ENCODE measurements around the gene CENPM.

Gene CENPM

DNA sequence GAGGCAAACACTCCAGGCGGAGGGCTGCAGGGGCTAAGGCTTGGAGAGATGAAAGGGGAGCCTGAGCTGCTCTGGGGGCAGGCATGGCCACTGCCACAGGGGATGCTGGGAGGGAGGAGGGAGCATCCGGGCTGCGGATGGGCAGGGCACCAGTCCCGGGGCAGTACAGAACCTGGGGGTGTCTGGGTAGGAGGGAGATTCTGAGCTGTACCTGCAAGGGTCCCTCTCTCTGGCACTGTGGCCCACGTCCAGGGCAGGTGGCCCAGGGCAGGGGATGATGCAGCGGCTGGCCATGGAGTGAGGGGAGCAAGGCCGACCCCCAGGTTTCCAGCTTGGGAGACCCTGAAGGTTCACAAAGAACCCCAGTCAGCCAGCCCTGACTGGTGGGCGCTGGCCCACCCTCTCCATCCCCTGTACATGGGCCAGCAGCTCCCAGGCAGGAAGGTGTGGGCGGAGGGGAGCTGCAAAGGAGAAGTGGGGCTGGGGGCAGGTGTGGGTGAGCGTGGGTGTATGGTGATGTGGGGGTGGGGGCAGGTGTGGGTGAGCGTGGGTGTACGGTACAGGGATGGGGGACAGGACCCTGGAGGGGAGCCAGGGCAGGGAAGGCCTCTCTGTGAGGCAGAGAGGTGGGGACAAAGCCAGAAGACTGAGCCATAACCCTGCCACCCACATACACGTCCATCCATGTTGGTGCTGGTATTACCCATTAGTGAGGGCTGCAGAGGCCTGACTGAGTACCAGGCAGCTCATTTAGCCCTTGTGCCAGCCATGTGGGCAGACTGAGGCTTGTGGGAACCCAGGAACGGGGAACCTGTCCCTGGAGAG is 18.1 kb downstream of the CENPM start:
- no peak for DNase-seq

DNA sequence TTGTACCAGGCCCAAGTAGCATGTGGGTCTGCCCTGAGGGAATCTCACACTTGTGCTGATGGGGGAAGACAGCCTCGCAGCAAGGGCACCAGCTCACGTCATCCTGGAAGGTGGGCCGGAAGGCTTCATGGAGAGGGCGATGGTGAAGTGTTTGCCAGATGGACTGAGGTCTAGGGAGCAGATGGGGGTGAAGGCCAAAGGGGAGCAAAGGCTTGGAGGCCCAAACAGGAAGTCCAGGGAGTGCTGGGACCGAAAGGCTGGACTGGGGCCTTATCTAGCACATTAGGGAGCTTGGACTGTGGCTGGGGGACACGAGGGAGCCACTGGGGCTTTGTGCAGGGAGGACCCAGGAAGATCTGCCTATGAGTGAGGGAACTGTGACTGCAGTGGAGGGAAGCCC is 19.1 kb downstream of the CENPM start:
- no peak for DNase-seq

DNA sequence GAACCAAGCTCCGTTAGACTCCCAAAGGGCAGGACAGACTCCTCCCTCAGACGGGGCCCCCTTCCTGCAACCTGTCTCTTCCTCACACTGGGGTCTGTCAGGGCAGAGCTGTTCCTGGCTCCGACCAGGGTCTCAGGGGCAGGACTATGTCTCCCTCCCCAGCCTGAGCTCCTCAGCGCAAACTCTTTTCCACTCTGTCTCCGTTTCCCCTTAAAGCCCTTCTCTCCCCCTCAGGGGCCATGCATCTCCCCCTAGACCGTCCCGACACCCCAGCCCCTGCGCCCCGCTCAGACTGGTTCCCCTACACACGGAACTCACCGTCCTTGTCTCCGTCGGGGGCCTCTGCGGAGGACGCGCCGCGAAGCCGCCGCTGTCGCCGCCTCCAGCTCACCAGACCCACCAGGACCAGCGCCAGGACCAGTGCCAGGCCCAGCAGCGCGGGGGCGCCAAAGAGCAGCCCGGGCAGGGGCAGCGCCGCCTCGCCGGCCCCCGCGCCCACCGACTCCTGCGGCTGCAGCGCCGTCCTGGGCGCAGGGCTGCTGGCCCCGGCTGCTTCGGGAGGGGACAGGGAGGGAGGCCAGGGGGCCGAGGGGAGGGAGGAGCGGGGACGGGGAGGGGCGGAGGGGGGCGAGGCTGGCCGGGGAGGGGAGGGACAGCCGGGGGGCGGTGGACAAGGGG is 21.0 kb downstream of the CENPM start:
- DNase-seq: no peak

DNA sequence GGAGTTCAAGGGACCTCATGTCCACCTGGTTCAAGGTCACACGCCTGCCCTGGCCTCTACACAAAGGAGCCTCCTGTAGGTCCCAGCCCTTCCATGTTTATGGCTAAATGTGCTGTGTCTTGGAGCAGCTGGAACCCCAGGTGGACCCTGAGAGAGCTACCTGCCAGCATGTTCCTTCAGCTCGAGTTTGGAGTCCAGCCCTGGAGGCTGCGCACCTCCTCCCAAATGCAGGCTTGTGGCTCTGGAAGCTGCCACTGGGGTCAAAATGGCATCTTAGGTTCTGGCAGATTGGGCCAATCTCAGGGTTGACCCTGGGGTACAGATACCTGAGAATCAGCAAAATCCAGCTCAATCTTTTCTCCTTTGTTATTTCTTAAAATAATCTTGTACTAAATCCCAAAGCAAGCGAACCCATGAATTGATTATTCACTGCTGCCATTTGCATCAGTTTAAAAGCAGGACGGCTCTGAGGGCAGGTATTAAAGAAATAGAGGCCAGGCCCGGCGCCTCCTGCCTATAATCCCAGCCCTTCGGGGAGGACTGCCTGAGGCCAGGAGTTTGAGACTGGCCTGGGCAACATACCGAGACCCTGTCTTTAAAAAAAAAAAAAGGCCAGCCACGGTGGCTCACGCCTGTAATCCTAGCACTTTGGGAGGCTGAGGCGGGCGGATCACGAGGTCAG is 23.2 kb downstream of the CENPM start:
- DNase-seq: no peak

DNA sequence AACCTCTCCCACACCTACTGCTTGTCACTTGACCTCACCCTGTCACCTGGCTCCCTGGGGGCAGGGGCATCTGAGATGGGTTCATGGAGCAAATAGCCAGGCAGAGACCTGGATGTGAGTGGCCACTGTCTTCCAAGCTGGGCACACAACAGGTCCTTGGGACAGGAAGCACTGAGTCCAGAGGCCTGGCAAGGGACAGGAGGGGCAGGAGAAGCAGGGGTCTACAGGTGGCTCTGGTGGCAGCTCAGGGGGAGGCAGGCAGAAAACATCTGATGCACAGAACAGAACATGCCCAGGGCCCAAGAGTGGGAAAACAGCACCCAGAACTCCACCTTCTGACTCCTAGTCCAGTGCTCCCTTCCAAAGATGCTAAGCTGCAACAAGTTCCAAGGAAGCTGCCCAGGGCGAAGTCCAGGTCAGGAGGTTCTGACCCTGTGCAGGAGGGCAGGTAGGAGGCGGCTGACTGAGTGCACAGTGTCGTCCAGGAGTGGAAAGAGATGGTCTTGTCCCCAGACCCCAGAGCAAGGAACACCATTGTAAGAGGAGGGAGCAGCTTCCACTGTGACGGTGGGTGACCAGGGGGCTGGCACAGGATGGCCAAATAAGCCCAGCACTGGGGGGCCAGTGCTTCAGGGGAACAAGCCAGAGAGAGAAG is 23.9 kb downstream of the CENPM start:
- DNase-seq: no peak

DNA sequence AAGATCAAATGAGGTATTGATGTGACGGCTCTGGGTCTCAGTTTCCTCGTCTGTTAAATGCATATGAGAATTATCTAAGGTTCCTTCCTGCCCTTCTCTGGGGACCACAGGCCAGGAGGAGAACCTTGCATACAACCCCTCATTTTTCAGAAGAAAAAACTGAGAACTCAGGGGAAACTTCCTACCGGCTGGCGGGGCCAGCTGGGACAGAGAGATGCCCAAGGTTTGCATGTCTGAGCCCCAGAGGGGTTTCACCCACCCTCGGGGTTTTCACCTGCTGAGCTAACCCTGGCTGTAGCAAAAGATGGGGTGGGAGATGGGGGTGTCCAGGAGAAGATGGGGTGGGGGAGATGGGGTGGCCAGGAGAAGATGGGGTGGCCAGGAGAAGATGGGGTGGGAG is 24.6 kb downstream of the CENPM start:
- DNase-seq: no peak

DNA sequence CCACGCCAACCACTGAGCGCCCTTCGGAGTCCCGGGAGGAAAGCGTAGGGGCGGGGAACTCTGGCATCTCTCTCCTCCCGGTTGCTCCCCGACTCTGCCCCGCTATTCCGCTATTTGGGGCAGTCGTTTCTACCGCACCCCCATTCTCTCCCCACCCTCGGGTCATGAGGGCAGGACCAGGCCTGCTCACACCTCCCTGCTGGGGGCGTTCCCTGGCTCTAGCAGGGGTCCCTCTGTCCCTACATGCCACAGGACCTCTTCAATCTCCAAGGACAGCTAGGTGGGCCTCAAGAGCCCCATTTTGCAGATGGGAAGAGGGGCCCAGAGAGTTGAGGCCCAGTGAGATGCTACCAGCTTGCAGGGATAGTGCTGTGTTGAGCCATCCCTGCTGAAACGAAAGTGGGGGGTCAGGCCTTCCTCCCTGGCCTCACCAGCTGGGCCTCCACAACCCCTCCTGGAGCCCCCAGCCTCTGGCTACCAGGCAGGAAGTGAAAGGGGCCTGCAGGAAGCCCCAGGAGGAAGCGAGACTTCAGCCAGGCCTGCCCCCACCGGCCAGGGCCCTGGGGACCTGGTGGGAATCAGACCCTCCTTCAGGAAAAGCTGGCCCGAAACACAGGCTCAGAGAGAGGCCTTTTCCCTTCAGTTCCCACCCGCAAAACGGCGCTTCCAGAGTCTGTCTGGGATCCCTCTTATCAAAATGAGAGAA is 26.5 kb downstream of the CENPM start:
- no peak for DNase-seq

DNA sequence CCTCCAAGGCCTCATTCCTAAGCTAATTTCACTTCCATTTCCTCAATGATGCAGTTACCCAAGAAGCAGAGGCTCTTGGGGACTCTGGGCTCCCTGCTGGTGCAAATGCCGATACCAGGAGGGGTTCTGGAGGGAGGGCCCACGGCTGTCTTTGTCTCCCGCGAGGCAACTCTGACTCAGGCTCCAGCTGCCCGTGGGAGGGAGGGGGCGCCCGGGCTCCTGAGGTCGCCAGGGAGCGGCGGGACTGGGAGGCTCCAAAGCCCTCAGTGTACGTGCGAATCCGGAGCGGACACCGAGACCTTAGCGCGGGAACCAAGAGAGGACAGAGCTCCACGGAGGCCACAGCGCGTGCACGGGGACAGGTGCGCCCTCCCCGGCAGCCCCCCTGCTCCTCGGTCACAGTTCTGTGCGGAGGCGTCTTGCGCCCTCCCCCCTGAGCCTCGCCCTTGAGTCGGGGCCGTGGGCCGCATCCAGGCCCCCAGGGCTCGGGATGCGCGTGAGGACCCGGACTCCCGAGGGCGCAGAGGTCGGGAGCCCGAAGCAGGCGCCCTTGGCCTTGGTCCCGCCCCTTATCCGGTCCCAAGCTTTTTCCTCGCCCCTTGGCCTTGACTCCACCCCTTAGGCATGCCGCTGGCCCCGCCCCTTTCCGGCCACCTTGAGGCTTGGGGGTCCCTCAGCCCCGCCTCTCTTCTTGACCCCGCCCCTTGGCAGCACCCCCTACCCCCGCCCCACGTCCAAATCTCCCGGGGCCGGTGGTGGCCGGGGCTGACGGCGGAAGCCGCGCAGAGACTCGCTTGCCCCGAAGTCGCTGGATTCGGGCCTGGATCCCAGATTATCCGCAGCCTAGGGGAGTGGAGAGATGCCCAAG is 27.4 kb downstream of the CENPM start:
- DNase-seq: no peak

DNA sequence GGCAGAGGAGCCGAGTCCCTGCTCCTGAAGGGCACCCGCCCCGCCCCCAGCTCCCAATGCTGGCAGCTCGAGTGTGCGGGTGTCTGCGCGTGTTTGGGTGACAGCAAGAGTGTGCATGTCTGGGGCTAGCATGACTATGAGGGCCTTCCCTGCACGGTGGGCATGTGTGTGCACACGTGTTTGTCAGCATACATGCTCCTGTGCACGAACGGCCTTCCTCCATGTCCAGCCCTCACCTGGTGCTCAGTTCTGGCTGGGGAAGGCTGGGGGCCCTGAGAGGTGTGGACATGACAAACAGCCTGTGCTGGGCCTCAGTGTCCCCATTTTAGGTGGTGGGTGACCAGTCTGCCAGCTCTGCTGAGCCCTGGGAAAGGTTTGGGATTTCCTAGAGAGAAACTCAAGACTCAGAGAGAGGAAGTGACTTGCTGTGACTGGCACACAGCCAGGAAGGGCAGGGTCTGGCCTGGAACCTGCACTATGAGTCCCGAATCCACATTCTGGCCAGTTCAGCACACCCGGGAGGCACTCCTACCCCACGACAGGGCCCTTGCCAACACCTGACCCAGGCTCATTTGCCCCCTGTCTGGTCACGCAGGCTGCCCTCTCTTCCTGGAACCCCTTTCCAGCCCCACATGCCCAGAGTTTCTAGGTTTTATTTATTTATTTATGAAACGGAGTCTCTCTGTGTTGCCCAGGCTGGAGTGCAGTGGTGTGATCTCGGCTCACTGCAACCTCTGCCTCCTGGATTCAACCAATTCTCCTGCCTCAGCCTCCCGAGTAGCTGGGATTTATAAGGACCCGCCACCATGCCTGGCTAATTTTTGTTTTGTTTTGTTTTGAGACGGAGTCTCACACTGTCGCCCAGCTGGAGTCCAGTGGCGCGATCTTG is 28.8 kb downstream of the CENPM start:
- DNase-seq: no peak

DNA sequence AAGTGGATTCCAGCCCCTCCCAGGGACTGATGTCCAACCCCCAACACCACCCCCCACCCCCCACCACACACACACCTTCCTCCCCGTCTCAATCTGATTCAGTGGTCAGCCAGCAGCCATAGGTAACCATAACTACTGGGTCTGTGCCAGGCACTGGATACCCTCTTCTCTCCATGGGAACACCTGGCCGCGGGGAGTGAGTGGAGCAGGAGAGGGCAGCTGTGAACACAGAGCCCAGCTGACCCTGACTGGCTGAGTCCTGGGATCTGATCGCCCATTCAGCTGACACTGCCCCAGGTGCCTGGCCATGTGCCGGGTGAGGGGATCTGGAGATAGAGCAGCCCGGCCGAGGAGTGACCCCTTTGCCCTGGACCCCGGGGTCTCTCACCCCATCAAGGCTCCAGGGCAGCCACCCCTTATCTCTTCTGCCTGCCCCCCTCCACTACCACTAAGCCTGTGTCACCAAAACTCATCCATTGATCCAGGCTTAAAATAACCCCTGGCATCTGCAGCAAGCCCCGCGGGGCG is 29.5 kb downstream of the CENPM start:
- no peak for DNase-seq

DNA sequence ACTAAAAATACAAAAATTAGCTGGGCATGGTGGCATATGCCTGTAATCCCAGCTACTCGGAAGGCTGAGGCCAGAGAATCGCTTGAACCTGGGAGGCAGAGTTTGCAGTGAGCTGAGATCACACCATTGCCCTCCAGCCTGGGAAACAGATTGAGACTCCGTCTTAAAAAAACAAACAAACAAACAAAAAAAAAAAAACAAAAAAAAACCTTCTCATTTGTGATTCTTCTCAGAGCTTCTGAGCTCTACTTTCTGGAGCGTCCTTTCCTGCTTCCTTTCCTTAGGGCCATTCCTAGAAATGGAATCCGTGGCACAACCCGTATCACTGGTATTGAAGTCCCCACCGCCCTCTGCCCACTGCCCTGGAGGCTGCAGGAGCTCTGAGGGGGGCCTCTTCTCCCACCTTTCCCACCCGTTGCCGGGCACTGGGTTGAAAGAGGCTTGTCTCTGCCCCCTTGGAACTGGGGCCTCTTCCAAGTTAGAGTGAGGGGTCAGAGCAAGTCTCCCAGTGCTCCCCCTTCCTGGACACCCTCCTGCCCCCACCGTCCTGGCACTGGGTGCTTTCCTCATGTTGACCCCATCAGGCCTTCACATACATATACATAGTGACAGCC is 30.1 kb downstream of the CENPM start:
- DNase-seq: no peak

DNA sequence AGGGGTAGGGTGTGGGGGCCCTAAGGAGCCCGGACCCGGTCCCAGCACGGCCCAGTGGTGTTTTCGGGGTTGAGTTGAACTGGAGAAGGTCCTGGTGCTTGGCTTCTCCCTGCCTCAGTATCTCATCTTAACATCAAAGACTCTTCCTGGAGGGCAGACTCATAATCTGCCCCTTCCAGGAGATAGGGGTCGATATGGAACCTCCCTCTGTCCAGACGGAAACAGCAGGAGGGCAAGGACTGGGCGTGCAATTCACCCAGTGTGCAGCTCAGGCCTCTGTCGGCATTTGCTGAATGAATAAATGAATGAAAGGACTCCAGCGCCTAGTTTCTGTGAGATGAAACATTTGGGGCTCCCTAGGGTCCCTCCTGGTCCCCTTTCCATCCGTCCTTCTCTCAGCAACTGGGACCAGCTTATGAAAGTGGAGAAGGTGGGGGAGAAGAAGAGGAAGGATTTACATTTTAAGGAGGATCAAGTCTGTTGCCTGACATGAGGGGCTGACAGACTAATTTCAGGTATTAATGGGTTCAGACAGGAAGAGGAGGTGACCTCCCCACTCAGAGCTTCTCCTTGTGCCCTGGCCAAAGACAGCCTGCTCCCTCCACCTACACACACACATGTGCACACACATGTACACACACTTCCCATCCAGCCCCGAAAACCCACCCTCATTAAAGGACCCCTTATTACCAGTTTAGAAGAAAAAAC is 31.0 kb downstream of the CENPM start:
- DNase-seq: no peak

DNA sequence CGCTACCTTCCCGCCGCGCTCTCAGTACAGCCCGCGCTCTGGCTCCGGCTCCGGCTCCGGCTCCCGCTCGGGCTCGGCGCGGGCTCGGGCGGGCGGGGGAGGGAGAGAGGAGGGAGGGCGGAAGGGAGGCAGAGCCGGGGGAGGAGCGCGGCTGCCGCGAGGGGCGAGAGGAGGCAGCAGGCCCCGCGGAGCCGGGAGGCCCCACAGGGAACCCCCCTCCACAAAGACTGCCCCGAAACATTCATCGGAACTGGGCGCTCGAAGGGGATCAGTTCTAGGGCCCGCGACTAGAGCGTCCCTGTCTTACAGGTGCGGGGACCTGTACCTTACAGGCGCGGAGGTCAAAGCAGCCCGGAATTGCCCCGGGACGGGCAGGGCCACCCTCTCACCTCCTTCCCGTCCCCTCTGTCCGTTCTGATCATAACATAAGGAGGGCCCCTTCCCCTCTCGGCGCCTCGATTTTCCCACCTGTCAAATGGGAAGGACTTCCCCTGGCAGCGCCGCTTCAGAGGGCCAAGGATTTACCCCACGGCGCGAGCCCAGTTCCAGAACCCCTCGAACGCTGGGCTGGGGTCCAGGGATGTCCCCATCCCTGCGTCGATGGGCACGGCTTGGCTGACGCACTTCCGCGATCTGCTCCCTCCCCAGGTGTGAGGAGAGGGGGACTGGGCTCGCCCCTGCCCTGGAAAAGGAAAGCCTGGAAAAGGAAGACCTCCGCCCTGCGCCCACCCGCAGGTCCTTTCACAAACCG is 31.7 kb downstream of the CENPM start, which contains the start of gene SHISA8:
TSS of gene SHISA8 (minus strand) at position 40 of the 751 bp plus-strand sequence. CDS start 407 bp downstream, outside the sequence.
- DNase-seq: no peak

DNA sequence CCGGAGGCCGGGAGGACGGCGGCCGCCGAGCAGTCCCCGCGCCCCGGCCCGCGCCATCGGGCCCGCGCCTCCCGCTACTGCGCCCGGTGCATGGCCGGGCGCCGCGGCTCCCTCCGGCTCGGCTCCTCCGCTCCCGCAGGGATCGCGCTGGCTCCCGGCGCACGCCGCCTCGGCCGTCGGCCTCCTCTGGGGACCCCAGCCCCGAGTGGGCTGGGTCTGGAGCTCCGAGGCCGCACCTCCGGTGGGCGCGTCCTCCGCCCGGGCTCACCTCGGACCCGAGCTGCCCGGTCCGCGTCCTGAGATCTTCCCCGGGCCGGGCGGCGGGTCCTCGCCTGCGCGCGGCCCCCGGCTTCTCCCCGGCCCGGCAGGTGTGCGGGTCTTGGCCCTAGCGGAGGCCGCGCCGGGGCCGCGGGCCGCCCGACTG is 32.3 kb downstream of the CENPM start:
- DNase-seq: no peak

DNA sequence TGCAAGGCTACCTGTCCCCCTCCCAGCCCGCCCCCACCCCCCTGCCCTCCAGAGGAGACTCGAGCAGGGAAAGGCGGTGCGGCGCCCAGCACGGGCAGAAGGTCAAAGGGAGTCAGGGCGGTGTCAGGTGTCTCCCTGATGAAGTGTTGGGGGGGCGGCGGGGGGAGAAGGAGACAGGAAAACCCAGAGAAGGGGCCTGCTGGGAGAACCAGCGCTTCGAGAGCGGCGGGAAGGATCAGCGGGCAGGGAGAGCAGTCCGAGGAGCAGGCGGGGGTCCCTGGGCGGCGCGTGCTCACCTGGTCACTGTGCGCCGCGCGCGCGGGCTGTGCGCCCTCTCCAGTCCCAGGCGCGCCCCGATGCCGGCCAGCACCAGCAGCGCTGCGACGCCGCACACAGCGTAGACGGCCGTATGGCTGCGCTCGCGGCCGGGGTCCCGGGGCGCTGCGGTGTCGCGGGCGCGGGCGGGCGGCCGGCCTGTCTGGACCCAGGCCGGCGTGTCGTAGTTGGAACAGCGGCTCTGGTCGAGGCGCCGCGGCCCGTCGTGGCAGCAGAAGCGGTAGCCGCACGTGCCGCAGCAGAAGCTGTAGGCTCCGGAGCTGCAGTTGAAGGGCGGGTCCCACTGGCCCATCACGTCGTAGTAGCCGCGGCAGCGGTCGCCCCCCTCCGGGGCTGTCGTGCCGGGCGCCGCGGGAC is 33.0 kb downstream of the CENPM start:
- DNase-seq: no peak

DNA sequence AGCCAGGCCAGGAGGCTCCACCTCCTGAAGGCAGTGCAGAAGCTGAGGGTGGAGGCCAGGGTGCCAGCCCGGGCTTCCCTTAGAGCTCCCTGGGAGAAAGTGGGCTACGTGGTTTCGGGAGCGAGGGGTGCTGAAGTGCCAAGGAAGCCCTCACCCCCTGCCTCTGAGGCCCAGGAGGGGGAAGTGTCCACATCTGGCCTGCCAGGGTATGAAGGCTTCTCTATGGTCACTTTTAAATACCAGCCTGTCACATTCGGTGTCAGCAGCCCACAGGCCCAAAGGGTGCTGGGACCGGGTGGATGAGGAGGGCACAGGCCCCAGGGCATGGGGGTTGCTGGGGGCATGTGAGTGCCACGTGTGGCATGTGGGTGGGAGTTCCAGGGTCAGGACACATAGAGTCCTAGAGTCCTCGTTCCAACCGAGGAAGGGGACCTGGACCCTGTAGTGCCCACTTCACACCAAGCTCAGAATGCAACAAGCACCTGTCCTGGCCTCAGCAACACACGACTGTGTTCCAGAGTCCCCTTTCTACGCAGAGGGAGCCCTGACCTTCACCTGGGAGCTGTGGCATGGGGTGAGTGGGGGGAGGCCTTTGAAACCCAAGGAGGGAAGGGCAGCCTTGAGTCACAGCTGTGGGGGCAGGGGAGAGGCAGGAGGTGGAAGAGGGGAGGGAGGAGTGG is 33.8 kb downstream of the CENPM start:
- DNase-seq: no peak

All from NCI-H526 treated with DMSO at 0.1 percent for 48 hours (cell line).